K562 (cell line): ENCODE measurements around the gene NUP62. TPM values are rescaled to one million over a fixed set of nuclear protein-coding genes. Genes with fewer than 3 reads are reported as not detected.

ENCODE experiments used
- E2F5 ChIP-seq: sonication (generic); formaldehyde crosslinking; IDR thresholded peaks from 2 replicates; pipeline ENCODE4 v1.8.0; 2022; ENCODE audit warnings: mild to moderate bottlenecking, missing genetic modification reagents
- FOXO4 ChIP-seq: fragments of 450-650 bp; formaldehyde crosslinking; IDR thresholded peaks from 2 replicates; pipeline ENCODE4 v1.4.0; 2020; ENCODE audit warnings: mild to moderate bottlenecking, moderate library complexity
- GABPA ChIP-seq: fragments of 200-800 bp; sonication (Bioruptor generic); conservative IDR thresholded peaks from 2 replicates; pipeline ENCODE4 v1.6.1; 2016; ENCODE audit warnings: low read depth, missing genetic modification characterization, missing compliant biosample characterization
- GATA2 ChIP-seq: sonication (generic); formaldehyde crosslinking; IDR thresholded peaks from 2 replicates; pipeline ENCODE4 v1.4.0; 2020; ENCODE audit warnings: mild to moderate bottlenecking, missing genetic modification reagents
- KDM4B ChIP-seq, 2 experiments: fragments of 450-650 bp in 1 of 2; sonication (generic) in 1 of 2; IDR thresholded peaks; 2 replicates each; pipeline ENCODE4 v1.6.1; 2016 to 2017; ENCODE audit warnings: borderline replicate concordance in 2 of 2, antibody characterized with exemption in 1 of 2, low read depth in 1 of 2, mild to moderate bottlenecking in 1 of 2
- LARP7 ChIP-seq: fragments of 450-650 bp; IDR thresholded peaks from 2 replicates; pipeline ENCODE4 v1.6.1; 2016
- MCM2 ChIP-seq: fragments of 450-650 bp; IDR thresholded peaks from 2 replicates; pipeline ENCODE4 v1.6.1; 2017; ENCODE audit warnings: low read depth, mild to moderate bottlenecking
- MXD1 ChIP-seq: fragments of 250-450 bp; sonication (Bioruptor Pico); IDR thresholded peaks from 2 replicates; pipeline ENCODE4 v1.8.0; 2021; ENCODE audit warnings: borderline replicate concordance, mild to moderate bottlenecking, moderate library complexity; ENCODE audit not compliant: poor library complexity, severe bottlenecking
- PPARD ChIP-seq: fragments of 250-450 bp; sonication (Bioruptor Pico); IDR thresholded peaks from 2 replicates; pipeline ENCODE4 v1.8.0; 2022; ENCODE audit warnings: inconsistent platforms, mild to moderate bottlenecking, moderate library complexity
- SIRT6 ChIP-seq: IDR thresholded peaks from one replicate; pipeline ENCODE4 v1.6.1; 2012; ENCODE audit warnings: low read depth, mild to moderate bottlenecking, control low read depth, inconsistent platforms, low read length, moderate library complexity
- SNAPC5 ChIP-seq: fragments of 250-450 bp; sonication (Bioruptor Pico); IDR thresholded peaks from 2 replicates; pipeline ENCODE4 v1.8.0; 2021; ENCODE audit warnings: moderate library complexity, mild to moderate bottlenecking, inconsistent platforms
- SREBF1 ChIP-seq: fragments of 150-350 bp; IDR thresholded peaks from 2 replicates; pipeline ENCODE4 v1.6.1; 2014; ENCODE audit warnings: antibody characterized with exemption, low read depth, low read length, borderline replicate concordance
- TAF15 ChIP-seq: fragments of 200-400 bp; formaldehyde crosslinking; IDR thresholded peaks from 2 replicates; pipeline ENCODE4 v1.6.1; 2017; ENCODE audit warnings: mild to moderate bottlenecking, low read depth, low read length, moderate library complexity
- TEAD4 ChIP-seq, 2 experiments: sonication (generic) in 1 of 2; formaldehyde crosslinking in 1 of 2; IDR thresholded peaks; 2 replicates each; pipeline versions ENCODE4 v1.6.1 to v1.8.0; 2012 to 2022; ENCODE audit warnings: borderline replicate concordance in 1 of 2, inconsistent platforms in 1 of 2, low read length in 1 of 2, mild to moderate bottlenecking in 1 of 2, missing genetic modification reagents in 1 of 2
- THRA ChIP-seq: fragments of 450-650 bp; IDR thresholded peaks from 2 replicates; pipeline ENCODE4 v1.6.1; 2017; ENCODE audit warnings: mild to moderate bottlenecking, moderate library complexity
- VEZF1 ChIP-seq: fragments of 200-800 bp; sonication (Bioruptor generic); IDR thresholded peaks from 2 replicates; pipeline ENCODE4 v1.6.1; 2017; ENCODE audit warnings: missing genetic modification characterization, missing compliant biosample characterization
- ZBTB26 ChIP-seq: fragments of 450-650 bp; formaldehyde crosslinking; IDR thresholded peaks from 2 replicates; pipeline ENCODE4 v1.4.0; 2022; ENCODE audit warnings: missing genetic modification characterization
- ZNF124 ChIP-seq: sonication (generic); formaldehyde crosslinking; IDR thresholded peaks from 2 replicates; pipeline ENCODE4 v1.8.1; 2022; ENCODE audit warnings: missing genetic modification reagents
- ZNF197 ChIP-seq: fragments of 200-800 bp; sonication (Bioruptor generic); IDR thresholded peaks from 2 replicates; pipeline ENCODE4 v1.6.1; 2016; ENCODE audit warnings: low read depth, missing genetic modification characterization, missing compliant biosample characterization
- polyA plus RNA-seq, 8 experiments: library from polyadenylated mRNA; depleted of rRNA in 4 of 8; stranded (reverse) in 5 of 8; unstranded in 3 of 8; fragments of >200 nt; fragmentation: Nextera tagmentation in 2 of 8; fragmentation: Illumina TruSeq in 1 of 8; extraction: Ambion mirVana in 2 of 8; extraction: Trizol in 1 of 8; gene quantifications; 2 replicates each; pipeline versions ENCODE4 v1.2.1 to v1.2.3, GENCODE V29; 2011 to 2014; ENCODE audit warnings: inconsistent platforms in 1 of 8, missing spikeins in 1 of 8
- total RNA-seq, 7 experiments: library from RNA; depleted of rRNA in 6 of 7; stranded (reverse); fragments of >200 nt in 6 of 7; fragmentation: Illumina TruSeq in 2 of 7; extraction: Trizol in 2 of 7; gene quantifications; 2 replicates each; pipeline versions ENCODE4 v1.2.1 to v1.2.3, GENCODE V29; 2011 to 2021; ENCODE audit warnings: low replicate concordance in 1 of 7

The NUP62 gene
- total and polyA plus RNA-seq, 9 of the 15 experiments (the other 6 are each of a cell fraction or from before 2014, with no cell fraction given): 16.9 to 109 (median 66.0) TPM

- TF ChIP-seq MXD1 (CRISPR knock-in tag) (peak; percentile 57), KDM4B (IDR thresholded peaks at IDR 0.05; ENCODE audit: borderline replicate concordance in 2 of 2, low read depth in 1 of 2) (peak in 1 of 2 experiments; percentile 85; a peak in 2 of 4 replicates), THRA (no peak), PPARD (no peak), SNAPC5 (CRISPR knock-in tag) (no peak), GATA2 (no peak), ZBTB26 (no peak), LARP7 (no peak), SIRT6 (no peak), ZNF124 (CRISPR knock-in tag) (no peak), GABPA (tag) (peak; percentile 97), E2F5 (CRISPR knock-in tag) (no peak; the same call in 1 of the 2 replicates), FOXO4 (CRISPR knock-in tag) (no peak), SREBF1 (peak; percentile 97), TAF15 (no peak), VEZF1 (CRISPR knock-in tag) (peak; percentile 99), ZNF197 (peak; percentile 84; the same call in 1 of the 2 replicates), MCM2 (no peak), TEAD4 (IDR thresholded peaks at IDR 0.05; ENCODE audit: low read length) (peak; percentile 37; the same call in 1 of the 2 replicates), TEAD4 (CRISPR knock-in tag; IDR thresholded peaks at IDR 0.05; ENCODE audit: borderline replicate concordance) (no peak)
These were observed 52.1 kb downstream of the NUP62 start, which contains the start of the genes AKT1S1 and TBC1D17 (continued) for GRCh38 chr19:49877020-49877878.
